ENCODE data around the gene MAP3K5.

GRCh38 chr6:136593748-136594490, 198.4 kb downstream of the MAP3K5 start:
- TF ChIP-seq CTCF (IDR thresholded peaks at IDR 0.05) (no peak), POLR2AphosphoS5 (IDR thresholded peaks at IDR 0.05; ENCODE audit: low read depth, low read length) (no peak), REST (IDR thresholded peaks at IDR 0.05; ENCODE audit: insufficient read depth in 1 of 2, low read depth in 2 of 2, low read length in 1 of 2) (no peak)

Measured in Panc1 (cell line).